HepG2 (cell line): ENCODE measurements around the gene DNAJB8. TPM values are rescaled to one million over a fixed set of nuclear protein-coding genes. Genes with fewer than 3 reads are reported as not detected.

ENCODE experiments used
- ATAC-seq: fragments of 200-7000 bp; cut with Tn5 transposase; 3 replicates; pipeline ENCODE4 v1.9.1; 2020; ENCODE audit warnings: mild to moderate bottlenecking, moderate library complexity
- BruUV-seq: library from RNA; stranded (reverse); fragments of 400-500 nt; replicated peaks from 2 replicates; lab custom pipeline; 2021; lab: Mats Ljungman, UMichigan
- CTCF ChIA-PET: fragments of 300-600 bp; formaldehyde crosslinking; extraction: SDS; loops from one replicate; lab custom pipeline; 2021; ENCODE audit warnings: low total read pairs, inconsistent platforms, low intra/inter-chr PET ratio; lab: Yijun Ruan, JAX
- POLR2A ChIA-PET: fragments of 350-600 bp; sonication (Branson Sonifier 250); formaldehyde crosslinking; loops from one replicate; lab custom pipeline; 2020; ENCODE audit warnings: antibody characterized with exemption, inconsistent platforms; lab: Yijun Ruan, JAX
- DNase-seq: peaks from one replicate; pipeline ENCODE4 v3.0.0-alpha.2; 2015; ENCODE audit warnings: low spot score
- FAIRE-seq: peaks from 3 replicates; lab custom pipeline; 2011; peaks lifted over from hg19 to GRCh38; lab: Jason Lieb, UNC
- H2AFZ ChIP-seq: one replicate; pipeline ENCODE4 v1.6.1; 2011; ENCODE audit warnings: low read length, inconsistent platforms
- H3K27ac ChIP-seq: fragments of 300-600 bp; 3 replicates; pipeline ENCODE4 v1.8.0; 2011; ENCODE audit warnings: mixed run types, mild to moderate bottlenecking, mixed read lengths, low read length, inconsistent platforms; ENCODE audit not compliant: insufficient read depth; ENCODE audit errors: extremely low read length
- H3K27me3 ChIP-seq, 2 experiments: fragments of 200-600 bp in 1 of 2; 2 replicates in 1 of 2; 3 replicates in 1 of 2; pipeline versions ENCODE4 v1.6.0 to v1.8.0; 2011; ENCODE audit warnings: low read length in 2 of 2, mild to moderate bottlenecking in 2 of 2, moderate library complexity in 2 of 2, inconsistent platforms in 1 of 2; ENCODE audit not compliant: insufficient read depth in 2 of 2, control insufficient read depth in 1 of 2
- H3K36me3 ChIP-seq, 2 experiments: fragments of 200-600 bp in 1 of 2; replicated peaks in 1 of 2; 2 replicates in 1 of 2; 3 replicates in 1 of 2; pipeline versions ENCODE4 v1.5.1 to v1.8.0; 2011; ENCODE audit warnings: low read length in 2 of 2, inconsistent platforms in 1 of 2; ENCODE audit not compliant: insufficient read depth in 2 of 2, control insufficient read depth in 1 of 2
- H3K4me1 ChIP-seq: 2 replicates; pipeline ENCODE4 v1.5.1; 2012; ENCODE audit warnings: low read length, inconsistent platforms; ENCODE audit not compliant: insufficient read depth
- H3K4me2 ChIP-seq: 2 replicates; pipeline ENCODE4 v1.6.0; 2011; ENCODE audit warnings: low read depth, low read length, inconsistent platforms
- H3K4me3 ChIP-seq, 3 experiments: fragments of 200-600 bp in 1 of 3; sonication (generic), shearing (Covaris generic) in 1 of 3; replicated peaks in 1 of 3; 2 replicates each; pipeline ENCODE4 v1.5.1; 2011 to 2016; ENCODE audit warnings: low read length in 3 of 3, inconsistent platforms in 2 of 3, low read depth in 2 of 3, mild to moderate bottlenecking in 2 of 3, control low read depth in 1 of 3, mixed read lengths in 1 of 3; ENCODE audit not compliant: insufficient read depth in 1 of 3
- H3K79me2 ChIP-seq: one replicate; pipeline ENCODE4 v1.6.1; 2011; ENCODE audit warnings: low read length, inconsistent platforms; ENCODE audit not compliant: insufficient read depth
- H3K9ac ChIP-seq: 2 replicates; pipeline ENCODE4 v1.6.0; 2011; ENCODE audit warnings: mild to moderate bottlenecking, low read depth, low read length, inconsistent platforms; ENCODE audit not compliant: insufficient read depth
- H3K9me3 ChIP-seq: 2 replicates; pipeline ENCODE4 v1.5.1; 2012; ENCODE audit warnings: mild to moderate bottlenecking, low read length
- H4K20me1 ChIP-seq: 2 replicates; pipeline ENCODE4 v1.6.0; 2011; ENCODE audit warnings: inconsistent platforms, mild to moderate bottlenecking, low read length, moderate library complexity; ENCODE audit not compliant: insufficient read depth
- ATF7 ChIP-seq, 2 experiments: fragments of 450-650 bp in 1 of 2; sonication (generic) in 1 of 2; formaldehyde crosslinking in 1 of 2; IDR thresholded peaks; 2 replicates each; pipeline versions ENCODE4 v1.4.0 to v1.6.1; 2016 to 2020; ENCODE audit warnings: antibody characterized with exemption in 1 of 2, mild to moderate bottlenecking in 1 of 2, missing genetic modification reagents in 1 of 2
- CREB1 ChIP-seq, 2 experiments: fragments of 450-650 bp in 1 of 2; IDR thresholded peaks; 2 replicates each; pipeline ENCODE4 v1.6.1; 2016 to 2017; ENCODE audit warnings: control low read depth in 1 of 2, mild to moderate bottlenecking in 1 of 2, missing compliant biosample characterization in 1 of 2, missing genetic modification characterization in 1 of 2
- DNMT3B ChIP-seq: conservative IDR thresholded peaks from 2 replicates; pipeline ENCODE4 v1.6.1; 2016; ENCODE audit warnings: missing biosample characterization, control low read depth
- TBL1XR1 ChIP-seq: fragments of 150-350 bp; IDR thresholded peaks from 2 replicates; pipeline ENCODE4 v1.6.1; 2014; ENCODE audit warnings: borderline replicate concordance, low read length; ENCODE audit not compliant: partially characterized antibody
- WGBS: methylation state at CpG from one replicate; pipeline ENCODE4 v1.1.6; 2017; ENCODE audit warnings: low lambda C conversion rate; 5-methylcytosine and 5-hydroxymethylcytosine counted together
- in situ Hi-C: cut with HindIII; loops from 2 replicates; pipeline ENCODE4 v1.10.0; 2017; ENCODE audit warnings: low pct_unique_long_range_greater_than_20kb; ENCODE audit not compliant: extremely low pct_ligation_motif_present
- intact Hi-C: fragments of 100-400 bp; cut with micrococcal nuclease; formaldehyde crosslinking; loops from one replicate; pipeline ENCODE4 v1.10.0; 2022; ENCODE audit not compliant: unreplicated experiment
- polyA plus RNA-seq, 8 experiments: library from polyadenylated mRNA; depleted of rRNA in 3 of 8; stranded (reverse) in 7 of 8; unstranded in 1 of 8; fragments of >200 nt; fragmentation: Illumina TruSeq in 4 of 8; extraction: Trizol in 4 of 8; gene quantifications; 2 replicates each; pipeline versions ENCODE4 v1.2.1 to v1.2.3, GENCODE V29; 2011 to 2016; ENCODE audit warnings: low read depth in 4 of 8, missing spikeins in 1 of 8, mixed read lengths in 1 of 8; ENCODE audit not compliant: insufficient read depth in 1 of 8
- total RNA-seq, 5 experiments: library from RNA; depleted of rRNA; stranded (reverse); fragments of >200 nt; fragmentation: Illumina TruSeq; extraction: Trizol; gene quantifications; 2 replicates each; pipeline ENCODE4 v1.2.3, GENCODE V29; 2016; ENCODE audit warnings: low read depth in 1 of 5
- TF ChIP-seq, protein P1 (sequence below): sonication (generic); formaldehyde crosslinking; IDR thresholded peaks from 2 replicates; pipeline ENCODE4 v1.4.0; 2020; ENCODE audit warnings: mild to moderate bottlenecking, missing genetic modification reagents

Gene DNAJB8
- total and polyA plus RNA-seq, 2 of the 13 experiments (the other 11 are each of a cell fraction or from before 2014, with no cell fraction given), result not detected

DNA sequence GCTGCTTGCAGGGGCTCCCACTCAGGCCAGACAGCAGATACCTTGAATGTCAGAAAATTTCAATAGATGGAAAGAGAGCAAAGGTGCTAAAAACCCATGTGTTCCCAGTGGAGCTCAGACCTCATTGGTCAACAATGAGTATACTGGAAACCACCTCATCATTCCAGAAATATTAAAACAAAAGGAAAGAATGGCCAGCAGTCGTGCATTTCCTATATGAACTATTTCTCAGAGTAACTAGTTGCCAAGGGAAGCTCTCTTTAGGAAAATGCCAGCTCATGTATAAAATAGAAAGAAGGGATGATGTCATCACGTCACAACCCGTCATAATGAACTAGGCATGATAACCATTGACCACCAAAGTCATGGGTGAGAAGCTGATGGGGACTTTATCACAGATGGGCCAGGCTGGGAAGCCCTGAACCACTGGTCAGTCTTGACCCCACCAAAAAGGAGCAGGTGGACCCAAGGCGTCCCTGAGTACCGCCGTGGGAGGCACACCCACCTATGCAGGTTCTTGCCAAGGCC lies 17.5 kb downstream of the DNAJB8 start:
- H4K20me1 ChIP-seq, result no peaks in the 10 kb centered on the region
- intact Hi-C loops, result no loop called here
- CTCF ChIA-PET, result no interaction called here
- peaks cover 12 to 81% of the 10 kb centered on the region in 2 experiments; a peak in 4 of 5 replicates for H3K27me3 ChIP-seq
- no peak for ATAC-seq
- TF ChIP-seq, protein P1, sequence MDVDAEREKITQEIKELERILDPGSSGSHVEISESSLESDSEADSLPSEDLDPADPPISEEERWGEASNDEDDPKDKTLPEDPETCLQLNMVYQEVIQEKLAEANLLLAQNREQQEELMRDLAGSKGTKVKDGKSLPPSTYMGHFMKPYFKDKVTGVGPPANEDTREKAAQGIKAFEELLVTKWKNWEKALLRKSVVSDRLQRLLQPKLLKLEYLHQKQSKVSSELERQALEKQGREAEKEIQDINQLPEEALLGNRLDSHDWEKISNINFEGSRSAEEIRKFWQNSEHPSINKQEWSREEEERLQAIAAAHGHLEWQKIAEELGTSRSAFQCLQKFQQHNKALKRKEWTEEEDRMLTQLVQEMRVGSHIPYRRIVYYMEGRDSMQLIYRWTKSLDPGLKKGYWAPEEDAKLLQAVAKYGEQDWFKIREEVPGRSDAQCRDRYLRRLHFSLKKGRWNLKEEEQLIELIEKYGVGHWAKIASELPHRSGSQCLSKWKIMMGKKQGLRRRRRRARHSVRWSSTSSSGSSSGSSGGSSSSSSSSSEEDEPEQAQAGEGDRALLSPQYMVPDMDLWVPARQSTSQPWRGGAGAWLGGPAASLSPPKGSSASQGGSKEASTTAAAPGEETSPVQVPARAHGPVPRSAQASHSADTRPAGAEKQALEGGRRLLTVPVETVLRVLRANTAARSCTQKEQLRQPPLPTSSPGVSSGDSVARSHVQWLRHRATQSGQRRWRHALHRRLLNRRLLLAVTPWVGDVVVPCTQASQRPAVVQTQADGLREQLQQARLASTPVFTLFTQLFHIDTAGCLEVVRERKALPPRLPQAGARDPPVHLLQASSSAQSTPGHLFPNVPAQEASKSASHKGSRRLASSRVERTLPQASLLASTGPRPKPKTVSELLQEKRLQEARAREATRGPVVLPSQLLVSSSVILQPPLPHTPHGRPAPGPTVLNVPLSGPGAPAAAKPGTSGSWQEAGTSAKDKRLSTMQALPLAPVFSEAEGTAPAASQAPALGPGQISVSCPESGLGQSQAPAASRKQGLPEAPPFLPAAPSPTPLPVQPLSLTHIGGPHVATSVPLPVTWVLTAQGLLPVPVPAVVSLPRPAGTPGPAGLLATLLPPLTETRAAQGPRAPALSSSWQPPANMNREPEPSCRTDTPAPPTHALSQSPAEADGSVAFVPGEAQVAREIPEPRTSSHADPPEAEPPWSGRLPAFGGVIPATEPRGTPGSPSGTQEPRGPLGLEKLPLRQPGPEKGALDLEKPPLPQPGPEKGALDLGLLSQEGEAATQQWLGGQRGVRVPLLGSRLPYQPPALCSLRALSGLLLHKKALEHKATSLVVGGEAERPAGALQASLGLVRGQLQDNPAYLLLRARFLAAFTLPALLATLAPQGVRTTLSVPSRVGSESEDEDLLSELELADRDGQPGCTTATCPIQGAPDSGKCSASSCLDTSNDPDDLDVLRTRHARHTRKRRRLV, result no peak
- TF ChIP-seq DNMT3B (CRISPR knock-in tag) (no peak), ATF7 (IDR thresholded peaks at IDR 0.05) (peak; percentile 92), ATF7 (CRISPR knock-in tag; IDR thresholded peaks at IDR 0.05) (no peak), CREB1 (IDR thresholded peaks at IDR 0.05) (peak; percentile 86), CREB1 (CRISPR knock-in tag; IDR thresholded peaks at IDR 0.05) (no peak), TBL1XR1 (no peak)
- TF ChIP-seq, all 625 proteins: peak for 2
- H2AFZ ChIP-seq, result no peak overlapping the region
- no peaks in the 10 kb centered on the region for H3K79me2 ChIP-seq
- no peak for DNase-seq
- no peaks in the 10 kb centered on the region for H3K9me3 ChIP-seq
- no peak overlapping the region for H3K4me2 ChIP-seq
- FAIRE-seq, result no peak
- POLR2A ChIA-PET, result no interaction called here
- in situ Hi-C loops, result no loop called here
- no TSS peak for BruUV-seq
- no peak overlapping the region for H3K27ac ChIP-seq
- no peak overlapping the region for H3K4me3 ChIP-seq
- no peaks in the 10 kb centered on the region for H3K4me1 ChIP-seq
- 50% methylated on average over 6 of the region's 6 CpGs for WGBS
- H3K9ac ChIP-seq, result no peak overlapping the region
- H3K36me3 ChIP-seq, result no peaks in the 10 kb centered on the region
